OCI-M1 (cell line): Measurements from ENCODE around the gene EIF2AK3.
"Not testable (repeated sequence)": the region's sequence is repeated elsewhere in the genome, so short reads cannot be mapped to it uniquely, and the experiment has no call there.

Experiments used
- DNase-seq: peaks from one replicate; lab custom pipeline; 2025; lab: John Stamatoyannopoulos, UW

EIF2AK3 gene

GRCh38 chr2:88596141-88596830, 31.0 kb downstream of the EIF2AK3 start:
- no peak for DNase-seq

- DNase-seq = no peak
Observed at GRCh38 chr2:88591698-88592097, 35.6 kb downstream of the EIF2AK3 start.

- DNase-seq = peak; percentile 65
Observed at GRCh38 chr2:88590998-88591613, 36.2 kb downstream of the EIF2AK3 start.

GRCh38 chr2:88585969-88586368, 41.3 kb downstream of the EIF2AK3 start:
- DNase-seq = no peak

GRCh38 chr2:88582030-88582429, 45.2 kb downstream of the EIF2AK3 start:
- no peak for DNase-seq

GRCh38 chr2:88580088-88580487, 47.2 kb downstream of the EIF2AK3 start:
- no peak for DNase-seq

- no peak for DNase-seq
Observed at GRCh38 chr2:88575630-88576029, 51.6 kb downstream of the EIF2AK3 start.

- DNase-seq = no peak
Observed at GRCh38 chr2:88575051-88575450, 52.2 kb downstream of the EIF2AK3 start.

GRCh38 chr2:88574445-88574844, 52.8 kb downstream of the EIF2AK3 start:
- no peak for DNase-seq

GRCh38 chr2:88568179-88568578, 59.1 kb downstream of the EIF2AK3 start:
- DNase-seq = no peak

GRCh38 chr2:88564402-88564801, 62.9 kb downstream of the EIF2AK3 start:
- no peak for DNase-seq

- DNase-seq = no peak
Observed at GRCh38 chr2:88563129-88563528, 64.1 kb downstream of the EIF2AK3 start.

GRCh38 chr2:88561646-88562388, 65.4 kb downstream of the EIF2AK3 start:
- DNase-seq = no peak

- DNase-seq = no peak
Observed at GRCh38 chr2:88560619-88561307, 66.5 kb downstream of the EIF2AK3 start.

- DNase-seq = no peak
Observed at GRCh38 chr2:88557290-88557689, 70.0 kb downstream of the EIF2AK3 start.

- DNase-seq = no peak
Observed at GRCh38 chr2:88556026-88556425, 71.2 kb downstream of the EIF2AK3 start.

GRCh38 chr2:88554189-88554588, 73.1 kb downstream of the EIF2AK3 start:
- no peak for DNase-seq

- DNase-seq = no peak
Observed at GRCh38 chr2:88549616-88550292, 77.5 kb downstream of the EIF2AK3 start.

- DNase-seq = not testable (repeated sequence)
Observed at GRCh38 chr2:88546291-88546690, 81.0 kb downstream of the EIF2AK3 start.

- peak; percentile 23 for DNase-seq
Observed at GRCh38 chr2:88545118-88545517, 82.1 kb downstream of the EIF2AK3 start.

GRCh38 chr2:88543541-88544057, 83.7 kb downstream of the EIF2AK3 start:
- DNase-seq = no peak

GRCh38 chr2:88542668-88543067, 84.6 kb downstream of the EIF2AK3 start:
- no peak for DNase-seq
